Measurements from ENCODE around the gene ALG2.

Gene ALG2

GRCh38 chr9:99216073-99216472 is 5.7 kb downstream of the ALG2 start:
- DNase-seq (ENCODE audit: low read depth in 1 of 2, low spot score in 1 of 2), result no peak
- no peak overlapping the region for H3K4me3 ChIP-seq (replicated peaks; ENCODE audit: insufficient read depth, low read length)
- TF ChIP-seq SPI1 (IDR thresholded peaks at IDR 0.05; ENCODE audit: borderline replicate concordance, low read depth) (no peak), POLR2AphosphoS5 (IDR thresholded peaks at IDR 0.05; ENCODE audit: low read depth) (no peak), REST (IDR thresholded peaks at IDR 0.05; ENCODE audit: insufficient replicate concordance, low read depth) (no peak), CTCF (IDR thresholded peaks at IDR 0.05; ENCODE audit: insufficient read depth, low read length) (no peak), GABPA (IDR thresholded peaks at IDR 0.05; ENCODE audit: low read depth) (no peak)

DNA sequence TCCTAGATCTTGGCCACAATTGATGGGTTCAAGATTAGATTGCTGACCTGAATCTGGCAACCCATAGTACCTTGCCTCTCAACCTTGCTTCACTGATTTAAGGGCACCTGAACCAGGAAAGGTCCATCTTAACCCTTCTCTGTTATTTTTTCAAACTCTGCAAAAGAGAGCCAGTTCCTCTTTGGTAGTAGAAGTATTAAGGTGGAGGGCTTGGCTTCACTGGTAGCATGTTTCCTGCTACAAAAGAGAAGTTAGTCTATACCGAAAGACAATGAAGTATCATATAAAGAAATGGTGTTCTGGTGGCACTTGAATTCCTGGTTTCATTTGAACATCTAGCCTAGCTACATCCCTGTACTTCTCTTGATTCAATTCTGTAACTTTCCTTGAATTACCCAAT is 8.5 kb downstream of the ALG2 start:
- Histone ChIP-seq H3K4me3 (replicated peaks; ENCODE audit: insufficient read depth, low read length) (no peak overlapping the region), H3K27me3 (ENCODE audit: insufficient read depth, poor library complexity, severe bottlenecking) (no peaks in the 10 kb centered on the region), H3K27ac (replicated peaks) (no peak overlapping the region)
- DNase-seq (ENCODE audit: low read depth in 1 of 2, low spot score in 1 of 2), result peak in 1 of 2 experiments; percentile 38
- no peak for TF ChIP-seq POLR2AphosphoS5 (IDR thresholded peaks at IDR 0.05; ENCODE audit: low read depth)
- peak; percentile 84 for TF ChIP-seq SPI1 (IDR thresholded peaks at IDR 0.05; ENCODE audit: borderline replicate concordance, low read depth)
- TF ChIP-seq GABPA (IDR thresholded peaks at IDR 0.05; ENCODE audit: low read depth), result no peak
- TF ChIP-seq REST (IDR thresholded peaks at IDR 0.05; ENCODE audit: insufficient replicate concordance, low read depth), result no peak
- no peak for TF ChIP-seq CTCF (IDR thresholded peaks at IDR 0.05; ENCODE audit: insufficient read depth, low read length)

More at GRCh38 chr9:99216073-99216472, 5.7 kb downstream of the ALG2 start:
- Histone ChIP-seq H3K27me3 (ENCODE audit: insufficient read depth, poor library complexity, severe bottlenecking) (no peaks in the 10 kb centered on the region), H3K27ac (replicated peaks) (no peak overlapping the region)

GRCh38 chr9:99211746-99212145 is 10.0 kb downstream of the ALG2 start:
- no peaks in the 10 kb centered on the region for H3K27me3 ChIP-seq (ENCODE audit: insufficient read depth, poor library complexity, severe bottlenecking)
- no peak overlapping the region for H3K27ac ChIP-seq (replicated peaks)
- no peak for DNase-seq (ENCODE audit: low read depth in 1 of 2, low spot score in 1 of 2)
- TF ChIP-seq REST (IDR thresholded peaks at IDR 0.05; ENCODE audit: insufficient replicate concordance, low read depth), result no peak
- TF ChIP-seq POLR2AphosphoS5 (IDR thresholded peaks at IDR 0.05; ENCODE audit: low read depth), result no peak
- TF ChIP-seq SPI1 (IDR thresholded peaks at IDR 0.05; ENCODE audit: borderline replicate concordance, low read depth), result no peak
- TF ChIP-seq CTCF (IDR thresholded peaks at IDR 0.05; ENCODE audit: insufficient read depth, low read length), result no peak
- no peak for TF ChIP-seq GABPA (IDR thresholded peaks at IDR 0.05; ENCODE audit: low read depth)
- no peak overlapping the region for H3K4me3 ChIP-seq (replicated peaks; ENCODE audit: insufficient read depth, low read length)

Data from HL-60 (cell line).